ENCODE measurements around the gene THBD. TPM values are rescaled to one million over a fixed set of nuclear protein-coding genes. Genes with fewer than 3 reads are reported as not detected.

THBD gene
- total RNA-seq, 1 experiment from 2014 or later: 0.28 TPM

- no peak overlapping the region for H2BK20ac ChIP-seq (ENCODE audit: low read depth, low read length, poor library complexity, severe bottlenecking)
- H3K4me1 ChIP-seq (ENCODE audit: insufficient read depth, low read length): peaks cover 9% of the 10 kb centered on the region; the same call in 1 of the 2 replicates
Observed at GRCh38 chr20:23042270-23042669, 7.2 kb downstream of the THBD start.

More at GRCh38 chr20:23042270-23042669, 7.2 kb downstream of the THBD start:
- Histone ChIP-seq H3K79me1 (ENCODE audit: insufficient read depth, low read depth, low read length, poor library complexity, severe bottlenecking) (no peaks in the 10 kb centered on the region), H3K56ac (ENCODE audit: insufficient read length, low read depth, low read length) (no peak overlapping the region), H2BK120ac (ENCODE audit: low read depth, low read length, poor library complexity, severe bottlenecking) (no peak overlapping the region), H3K9ac (ENCODE audit: extremely low read depth, insufficient read length, low read length) (no peak overlapping the region), H2BK15ac (ENCODE audit: low read depth, low read length) (no peak overlapping the region), H3K4ac (ENCODE audit: low read depth, low read length) (no peak overlapping the region), H3K27ac (ENCODE audit: insufficient read length, low read depth, low read length) (no peak overlapping the region), H4K5ac (ENCODE audit: insufficient read length, low read depth, low read length) (no peak overlapping the region), H2AFZ (ENCODE audit: low read length) (no peak overlapping the region), H3K9me3 (ENCODE audit: control insufficient read depth, low read depth, low read length) (no peaks in the 10 kb centered on the region), H2AK5ac (ENCODE audit: insufficient read length, low read length) (no peak overlapping the region), H3K18ac (ENCODE audit: insufficient read length, low read depth, low read length) (no peak overlapping the region), H3K23ac (ENCODE audit: insufficient read length, low read depth, low read length) (no peak overlapping the region), H4K91ac (ENCODE audit: insufficient read length, low read depth, low read length) (no peak overlapping the region), H3T11ph (ENCODE audit: low read length) (no peak overlapping the region), H3K27me3 (ENCODE audit: insufficient read depth, low read length) (peaks cover 3% of the 10 kb centered on the region; the same call in 1 of the 2 replicates), H3K79me2 (ENCODE audit: insufficient read depth, low read length) (no peaks in the 10 kb centered on the region), H3K4me2 (ENCODE audit: insufficient read depth, insufficient read length, low read length) (no peak overlapping the region), H3K14ac (ENCODE audit: insufficient read depth, low read length) (no peak overlapping the region), H4K8ac (replicated peaks; ENCODE audit: insufficient read length, low read depth, low read length) (no peak overlapping the region), H2BK5ac (ENCODE audit: insufficient read length, low read length) (no peak overlapping the region), H2BK12ac (ENCODE audit: insufficient read length, low read depth, low read length) (no peak overlapping the region), H3K23me2 (ENCODE audit: insufficient read length, low read depth, low read length, poor library complexity, severe bottlenecking) (no peaks in the 10 kb centered on the region), H4K20me1 (ENCODE audit: control insufficient read depth, insufficient read depth, insufficient read length) (no peaks in the 10 kb centered on the region)
- Mint-ChIP-seq H3K4me3 (peak overlapping the region in 1 of 2 experiments; percentile 21; a peak in 1 of 5 replicates), H3K27me3 (ENCODE audit: low read depth) (peaks cover 96% of the 10 kb centered on the region), H3K27ac (no peak overlapping the region), H3K9me3 (peaks cover 2 to 4% of the 10 kb centered on the region in 2 experiments; a peak in 2 of 5 replicates), H3K36me3 (ENCODE audit: insufficient read depth in 1 of 3, low read depth in 3 of 3) (peaks cover 0 to 3% (median 1%) of the 10 kb centered on the region in 3 experiments; a peak in 2 of 7 replicates), H3K4me1 (peaks cover 31 to 39% of the 10 kb centered on the region in 2 experiments)
- DNase-seq: no peak
- TF ChIP-seq CTCF (conservative IDR thresholded peaks at IDR 0.05): no peak
- no CpG with 5 or more reads among the region's 3 CpGs for whole genome bisulfite sequencing (ENCODE audit: extremely low coverage, insufficient read length, low lambda C conversion rate)
